ENCODE data around the gene RMC1.

DNA sequence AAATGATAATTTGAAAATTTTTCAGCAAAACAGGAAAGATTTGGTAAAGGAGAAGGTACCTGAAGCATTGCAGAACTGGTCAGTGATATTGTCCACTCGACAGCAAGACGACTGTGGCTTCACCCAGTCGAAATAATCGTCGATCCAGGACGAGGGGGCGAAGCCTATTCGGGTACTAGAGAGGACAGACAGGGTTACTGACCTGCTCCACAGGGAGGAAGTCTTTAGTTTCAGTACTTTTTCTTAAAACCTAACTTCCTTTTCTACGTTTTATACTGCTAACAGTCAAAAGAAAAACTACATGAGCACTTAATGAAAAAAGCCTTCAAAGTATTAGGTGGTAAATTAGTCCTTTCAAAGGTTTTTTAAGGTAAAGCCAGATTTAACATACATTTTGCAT, 36.0 kb downstream of the RMC1 start:
- no peak for TF ChIP-seq POLR2A (IDR thresholded peaks at IDR 0.05)
- TF ChIP-seq, protein P1, sequence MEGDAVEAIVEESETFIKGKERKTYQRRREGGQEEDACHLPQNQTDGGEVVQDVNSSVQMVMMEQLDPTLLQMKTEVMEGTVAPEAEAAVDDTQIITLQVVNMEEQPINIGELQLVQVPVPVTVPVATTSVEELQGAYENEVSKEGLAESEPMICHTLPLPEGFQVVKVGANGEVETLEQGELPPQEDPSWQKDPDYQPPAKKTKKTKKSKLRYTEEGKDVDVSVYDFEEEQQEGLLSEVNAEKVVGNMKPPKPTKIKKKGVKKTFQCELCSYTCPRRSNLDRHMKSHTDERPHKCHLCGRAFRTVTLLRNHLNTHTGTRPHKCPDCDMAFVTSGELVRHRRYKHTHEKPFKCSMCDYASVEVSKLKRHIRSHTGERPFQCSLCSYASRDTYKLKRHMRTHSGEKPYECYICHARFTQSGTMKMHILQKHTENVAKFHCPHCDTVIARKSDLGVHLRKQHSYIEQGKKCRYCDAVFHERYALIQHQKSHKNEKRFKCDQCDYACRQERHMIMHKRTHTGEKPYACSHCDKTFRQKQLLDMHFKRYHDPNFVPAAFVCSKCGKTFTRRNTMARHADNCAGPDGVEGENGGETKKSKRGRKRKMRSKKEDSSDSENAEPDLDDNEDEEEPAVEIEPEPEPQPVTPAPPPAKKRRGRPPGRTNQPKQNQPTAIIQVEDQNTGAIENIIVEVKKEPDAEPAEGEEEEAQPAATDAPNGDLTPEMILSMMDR (IDR thresholded peaks at IDR 0.05), result no peak

Measured in testis (tissue), 2 donors.